HCT116 (cell line): Measurements from ENCODE around the gene GGT6.

Experiments
- CEBPB ChIP-seq: IDR thresholded peaks from 2 replicates; pipeline ENCODE4 v1.6.1; 2012; ENCODE audit warnings: low read depth
- CTCF ChIP-seq, 3 experiments: fragments of 200-600 bp in 1 of 3; sonication (generic) in 1 of 3; IDR thresholded peaks in 2 of 3; conservative IDR thresholded peaks in 1 of 3; 2 replicates each; pipeline ENCODE4 v1.5.1; 2012 to 2017; ENCODE audit warnings: low read depth in 2 of 3, low read length in 2 of 3, antibody characterized with exemption in 1 of 3, borderline replicate concordance in 1 of 3, control low read depth in 1 of 3, mild to moderate bottlenecking in 1 of 3, mixed read lengths in 1 of 3, mixed run types in 1 of 3, moderate library complexity in 1 of 3; ENCODE audit not compliant: insufficient read depth in 1 of 3
- EZH2 ChIP-seq: fragments of 200-600 bp; sonication (generic); IDR thresholded peaks from 2 replicates; pipeline ENCODE4 v1.6.1; 2017; ENCODE audit warnings: antibody characterized with exemption, mixed run types
- EZH2phosphoT487 ChIP-seq: fragments of 200-600 bp; IDR thresholded peaks from 2 replicates; pipeline ENCODE4 v1.6.1; 2018; ENCODE audit warnings: antibody characterized with exemption, borderline replicate concordance
- POLR2AphosphoS5 ChIP-seq: IDR thresholded peaks from 2 replicates; pipeline ENCODE4 v1.6.1; 2011; ENCODE audit warnings: mild to moderate bottlenecking, low read depth, low read length, moderate library complexity
- SIN3A ChIP-seq: IDR thresholded peaks from 2 replicates; pipeline ENCODE4 v1.6.1; 2012; ENCODE audit warnings: low read depth
- YY1 ChIP-seq: IDR thresholded peaks from 2 replicates; pipeline ENCODE4 v1.6.1; 2011; ENCODE audit warnings: low read length, low read depth, moderate library complexity, mild to moderate bottlenecking; ENCODE audit not compliant: insufficient replicate concordance; ENCODE audit errors: extremely low read depth

- TF ChIP-seq SIN3A, result no peak
- no peak for TF ChIP-seq CTCF (IDR thresholded peaks at IDR 0.05 in 2 of 3, conservative IDR thresholded peaks at IDR 0.05 in 1 of 3; ENCODE audit: borderline replicate concordance in 1 of 3, insufficient read depth in 1 of 3, low read depth in 2 of 3, low read length in 2 of 3)
- no peak for TF ChIP-seq YY1
- no peak for TF ChIP-seq EZH2
- no peak for TF ChIP-seq EZH2phosphoT487
- TF ChIP-seq CEBPB, result no peak
- TF ChIP-seq POLR2AphosphoS5, result no peak
Observed at GRCh38 chr17:4555873-4556759, 4.3 kb downstream of the GGT6 start.
